ENCODE results near the gene KSR1.
"Not testable (repeated sequence)": the region's sequence is repeated elsewhere in the genome, so short reads cannot be mapped to it uniquely, and the experiment has no call there.

KSR1 gene

DNA sequence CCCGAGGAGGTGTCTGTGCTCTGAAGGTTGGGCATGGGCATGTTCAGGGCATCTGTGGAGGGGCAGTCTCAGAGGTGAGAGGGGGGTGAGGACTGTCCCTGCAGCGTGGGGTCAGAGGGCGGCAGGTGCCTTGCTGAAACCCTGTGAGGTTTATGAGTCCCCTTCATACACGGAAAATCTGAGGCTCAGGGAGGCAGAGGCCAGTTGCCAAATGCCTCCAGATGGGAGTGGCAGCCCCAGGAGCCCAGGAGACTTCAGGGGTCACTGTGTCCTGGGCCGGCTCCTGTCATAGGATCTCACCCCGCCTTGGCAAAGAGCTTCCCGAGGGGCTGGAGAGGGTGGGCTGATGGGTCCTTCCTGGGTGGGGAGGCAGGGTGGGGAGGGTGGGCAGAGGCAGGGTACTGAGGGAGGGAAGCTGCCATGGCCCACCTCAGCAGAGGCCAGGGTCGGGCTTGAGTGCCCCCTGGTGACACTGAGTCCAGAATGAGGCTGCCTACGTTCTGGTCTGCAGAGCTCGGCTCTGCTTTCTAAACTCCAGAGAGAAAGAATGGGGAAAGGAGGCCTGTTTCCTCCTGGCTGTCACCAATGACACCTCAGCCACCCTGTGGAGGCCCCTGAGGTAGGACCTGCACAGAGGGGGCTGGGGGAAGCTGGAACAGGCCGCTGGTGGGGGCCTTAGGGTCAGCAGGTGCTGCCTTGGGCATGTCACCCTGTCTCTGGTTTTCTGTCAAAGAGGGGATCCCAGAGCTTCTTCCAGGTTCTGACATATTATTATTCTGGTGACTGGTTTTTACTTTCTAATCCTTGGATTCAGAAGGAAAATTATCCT is 175.9 kb downstream of the KSR1 start:
- no peak for DNase-seq (ENCODE audit: extremely low read depth, low read depth)
- TF ChIP-seq, protein P1, sequence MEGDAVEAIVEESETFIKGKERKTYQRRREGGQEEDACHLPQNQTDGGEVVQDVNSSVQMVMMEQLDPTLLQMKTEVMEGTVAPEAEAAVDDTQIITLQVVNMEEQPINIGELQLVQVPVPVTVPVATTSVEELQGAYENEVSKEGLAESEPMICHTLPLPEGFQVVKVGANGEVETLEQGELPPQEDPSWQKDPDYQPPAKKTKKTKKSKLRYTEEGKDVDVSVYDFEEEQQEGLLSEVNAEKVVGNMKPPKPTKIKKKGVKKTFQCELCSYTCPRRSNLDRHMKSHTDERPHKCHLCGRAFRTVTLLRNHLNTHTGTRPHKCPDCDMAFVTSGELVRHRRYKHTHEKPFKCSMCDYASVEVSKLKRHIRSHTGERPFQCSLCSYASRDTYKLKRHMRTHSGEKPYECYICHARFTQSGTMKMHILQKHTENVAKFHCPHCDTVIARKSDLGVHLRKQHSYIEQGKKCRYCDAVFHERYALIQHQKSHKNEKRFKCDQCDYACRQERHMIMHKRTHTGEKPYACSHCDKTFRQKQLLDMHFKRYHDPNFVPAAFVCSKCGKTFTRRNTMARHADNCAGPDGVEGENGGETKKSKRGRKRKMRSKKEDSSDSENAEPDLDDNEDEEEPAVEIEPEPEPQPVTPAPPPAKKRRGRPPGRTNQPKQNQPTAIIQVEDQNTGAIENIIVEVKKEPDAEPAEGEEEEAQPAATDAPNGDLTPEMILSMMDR (IDR thresholded peaks at IDR 0.05; ENCODE audit: low read depth, low read length, missing control alignments), result no peak
- H3K4me3 ChIP-seq (replicated peaks; ENCODE audit: low read depth, low read length), result no peak overlapping the region

GRCh38 chr17:27632766-27633165 is 176.5 kb downstream of the KSR1 start:
- H3K4me3 ChIP-seq (replicated peaks; ENCODE audit: low read depth, low read length), result not testable (repeated sequence)
- DNase-seq (ENCODE audit: extremely low read depth, low read depth), result peak; percentile 16

DNA sequence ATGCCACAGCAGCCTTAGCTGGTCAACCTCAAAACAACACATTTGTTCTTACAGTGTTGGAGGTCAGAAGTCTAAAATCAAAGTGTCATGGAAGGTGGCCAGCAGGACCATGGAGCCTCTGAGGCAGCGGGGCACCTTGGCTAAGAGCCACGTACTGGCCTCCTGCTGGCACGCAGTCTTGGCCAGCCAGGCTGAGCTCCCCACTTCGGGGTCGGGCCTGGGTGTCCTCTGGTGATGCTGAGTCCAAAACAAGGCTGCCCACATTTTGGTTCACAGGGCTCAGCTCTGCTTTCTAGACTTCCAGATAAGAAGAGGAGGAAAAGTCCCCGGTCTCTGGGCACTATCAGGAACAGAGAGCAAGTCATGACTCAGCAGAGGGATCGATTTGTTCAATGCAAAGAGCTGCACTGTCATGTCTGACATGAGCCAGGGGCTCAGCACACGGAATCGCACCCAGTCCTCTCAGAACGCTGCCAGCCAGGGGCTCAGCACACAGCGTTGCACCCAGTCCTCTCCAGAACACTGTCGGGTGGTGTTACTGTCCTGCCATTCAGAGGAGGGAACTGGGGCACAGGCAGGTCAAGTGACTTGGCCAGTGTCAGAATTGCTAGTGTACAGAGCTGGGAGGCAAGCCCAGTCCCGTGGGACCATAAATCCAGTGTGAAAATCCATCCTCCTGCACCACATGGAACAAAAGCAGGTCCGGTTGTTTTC is 177.2 kb downstream of the KSR1 start:
- TF ChIP-seq, protein P1 (IDR thresholded peaks at IDR 0.05; ENCODE audit: low read depth, low read length, missing control alignments), result no peak
- H3K4me3 ChIP-seq (replicated peaks; ENCODE audit: low read depth, low read length), result no peak overlapping the region
- no peak for DNase-seq (ENCODE audit: extremely low read depth, low read depth)

DNA sequence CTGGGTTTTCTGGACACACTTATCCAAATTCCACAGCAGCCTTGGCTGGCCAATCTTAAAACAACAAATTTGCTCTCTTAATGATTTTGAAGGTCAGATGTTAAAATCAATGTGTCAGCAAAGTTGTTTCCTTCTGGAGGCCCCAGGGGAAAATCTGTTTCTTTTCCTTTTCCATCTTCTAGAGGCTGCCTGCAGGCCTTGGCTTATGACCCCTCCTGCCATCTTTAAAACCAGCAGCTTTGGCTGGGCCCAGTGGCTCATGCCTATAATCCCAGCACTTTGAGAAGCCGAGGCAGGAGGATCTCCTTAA is 177.7 kb downstream of the KSR1 start:
- DNase-seq (ENCODE audit: extremely low read depth, low read depth), result no peak
- TF ChIP-seq, protein P1 (IDR thresholded peaks at IDR 0.05; ENCODE audit: low read depth, low read length, missing control alignments), result no peak
- H3K4me3 ChIP-seq (replicated peaks; ENCODE audit: low read depth, low read length), result no peak overlapping the region

- no peak overlapping the region for H3K4me3 ChIP-seq (replicated peaks; ENCODE audit: low read depth, low read length)
- DNase-seq (ENCODE audit: extremely low read depth, low read depth), result no peak
- TF ChIP-seq, protein P1 (IDR thresholded peaks at IDR 0.05; ENCODE audit: low read depth, low read length, missing control alignments), result no peak
Measured at GRCh38 chr17:27634776-27635175, 178.5 kb downstream of the KSR1 start.

DNA sequence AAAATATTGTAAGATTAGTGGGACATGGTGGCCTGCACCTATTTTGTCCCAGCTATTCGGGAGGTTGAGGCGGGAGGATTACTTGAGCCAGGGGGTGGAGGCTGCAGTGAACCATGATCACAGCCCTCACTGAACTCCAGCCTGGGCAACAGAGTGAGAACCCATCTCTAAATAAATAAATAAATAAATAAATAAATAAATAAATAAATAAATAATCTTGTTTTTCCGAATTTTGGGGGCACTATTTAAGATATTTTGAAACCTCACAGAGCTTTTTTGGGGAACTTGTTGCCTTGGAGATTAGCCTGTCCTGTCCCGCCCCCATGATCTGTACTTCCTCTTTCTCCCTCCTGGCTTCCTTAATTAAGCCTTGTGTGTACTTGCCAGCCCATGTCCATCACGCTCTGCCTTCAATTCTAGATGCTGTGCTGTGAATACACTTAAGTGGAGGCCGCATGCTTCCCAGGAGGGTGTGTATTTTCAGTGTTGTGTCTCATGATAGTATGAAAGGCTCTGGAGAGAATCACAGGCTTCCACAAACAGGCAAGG is 179.1 kb downstream of the KSR1 start:
- TF ChIP-seq, protein P1 (IDR thresholded peaks at IDR 0.05; ENCODE audit: low read depth, low read length, missing control alignments), result no peak
- no peak for DNase-seq (ENCODE audit: extremely low read depth, low read depth)
- no peak overlapping the region for H3K4me3 ChIP-seq (replicated peaks; ENCODE audit: low read depth, low read length)

DNA sequence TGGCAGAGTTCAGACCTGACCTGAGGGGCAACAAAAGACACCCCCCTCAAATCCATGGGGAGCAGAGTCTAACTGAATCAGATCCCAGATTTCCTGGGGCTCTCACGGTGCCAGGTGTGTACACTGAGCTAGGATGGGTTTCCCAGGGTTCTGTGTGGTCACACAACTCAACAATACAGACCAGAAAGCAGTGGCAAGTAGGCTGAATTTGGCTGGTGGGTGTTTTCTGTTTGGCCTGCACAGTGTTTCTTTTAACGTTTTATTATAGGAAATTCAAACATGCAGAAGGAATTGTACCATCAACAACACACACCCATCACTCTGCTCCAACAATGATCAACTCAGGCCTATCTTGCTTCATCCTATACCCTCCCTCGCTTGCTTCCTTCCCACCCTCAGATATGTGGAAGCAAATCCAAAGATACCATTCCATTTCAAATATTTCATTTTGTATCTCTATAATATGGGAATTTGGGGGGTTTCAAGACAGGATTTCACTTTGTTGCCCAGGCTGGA is 179.8 kb downstream of the KSR1 start:
- not testable (repeated sequence) for DNase-seq (ENCODE audit: extremely low read depth, low read depth); H3K4me3 ChIP-seq (replicated peaks; ENCODE audit: low read depth, low read length)

- DNase-seq (ENCODE audit: extremely low read depth, low read depth); H3K4me3 ChIP-seq (replicated peaks; ENCODE audit: low read depth, low read length): not testable (repeated sequence)
Measured at GRCh38 chr17:27637818-27638217, 181.6 kb downstream of the KSR1 start.

DNA sequence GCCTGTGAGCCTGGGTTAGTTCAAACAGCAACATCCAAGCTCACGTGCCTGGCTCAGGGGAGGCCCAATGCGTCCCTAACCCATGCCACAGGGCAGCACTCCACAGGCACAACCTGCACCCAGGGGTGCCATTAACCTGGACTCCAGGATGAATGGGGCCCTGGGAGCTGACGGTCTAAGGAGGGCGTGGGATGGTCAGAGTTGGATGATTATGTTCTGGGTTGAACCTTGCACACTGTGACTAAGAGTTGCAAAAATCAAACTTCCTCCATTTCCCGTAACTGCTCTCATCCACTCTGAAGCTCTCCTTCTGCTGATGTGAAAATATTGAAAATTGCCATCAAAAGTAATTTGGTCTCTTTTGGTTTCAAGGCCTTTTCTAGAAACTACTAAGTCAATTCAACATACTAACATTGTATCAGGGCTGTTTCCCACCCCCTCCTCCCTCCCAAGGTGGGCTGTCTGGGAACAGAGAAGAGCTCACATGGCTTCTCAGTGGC is 182.2 kb downstream of the KSR1 start:
- not testable (repeated sequence) for H3K4me3 ChIP-seq (replicated peaks; ENCODE audit: low read depth, low read length); DNase-seq (ENCODE audit: extremely low read depth, low read depth)
